BJ (cell line): ENCODE data around the gene NIPBL. TPM values are rescaled to one million over a fixed set of nuclear protein-coding genes. Genes with fewer than 3 reads are reported as not detected.

ENCODE experiments used
- CTCF ChIA-PET: fragments of 350-600 bp; formaldehyde crosslinking; extraction: SDS; loops from one replicate; lab custom pipeline; 2021; ENCODE audit warnings: antibody characterized with exemption, inconsistent platforms; lab: Yijun Ruan, JAX
- POLR2A ChIA-PET: fragments of 300-600 bp; sonication (Branson Sonifier 250); formaldehyde crosslinking; extraction: SDS; loops from one replicate; lab custom pipeline; 2021; ENCODE audit warnings: antibody characterized with exemption; lab: Charles Lee
- DNase-seq: peaks from one replicate; pipeline ENCODE4 v3.0.0-alpha.2; 2011; ENCODE audit warnings: low read depth
- H3K27me3 ChIP-seq: 2 replicates; pipeline ENCODE4 v1.6.0; 2011; ENCODE audit warnings: low read length; ENCODE audit not compliant: control insufficient read depth, insufficient read depth
- H3K36me3 ChIP-seq: 2 replicates; pipeline ENCODE4 v1.5.1; 2011; ENCODE audit warnings: low read length; ENCODE audit not compliant: control insufficient read depth, insufficient read depth
- H3K4me3 ChIP-seq: 2 replicates; pipeline ENCODE4 v1.5.1; 2011; ENCODE audit warnings: low read depth, mild to moderate bottlenecking, control low read depth, low read length
- CTCF ChIP-seq: IDR thresholded peaks from 2 replicates; pipeline ENCODE4 v1.5.1; 2011; ENCODE audit warnings: low read depth, mild to moderate bottlenecking, control low read depth, inconsistent platforms, low read length, moderate library complexity; ENCODE audit not compliant: insufficient read depth
- polyA plus RNA-seq: library from polyadenylated mRNA; depleted of rRNA; stranded (reverse); fragments of >200 nt; gene quantifications from 2 replicates; pipeline ENCODE4 v1.2.3, GENCODE V29; 2011

Gene NIPBL
- polyA plus RNA-seq, 1 experiment: 25.6 TPM

GRCh38 chr5:36934740-36935356, 58.3 kb downstream of the NIPBL start:
- no peaks in the 10 kb centered on the region for H3K36me3 ChIP-seq
- H3K4me3 ChIP-seq: no peak overlapping the region
- CTCF ChIA-PET: interaction anchor here (0.8 kb wide), 1 partner anchor 190 kb away, joined by 3 read pairs; no protein-coding TSS in a partner anchor
- POLR2A ChIA-PET: no interaction called here
- DNase-seq: no peak
- H3K27me3 ChIP-seq: no peaks in the 10 kb centered on the region
- TF ChIP-seq CTCF: no peak

DNA sequence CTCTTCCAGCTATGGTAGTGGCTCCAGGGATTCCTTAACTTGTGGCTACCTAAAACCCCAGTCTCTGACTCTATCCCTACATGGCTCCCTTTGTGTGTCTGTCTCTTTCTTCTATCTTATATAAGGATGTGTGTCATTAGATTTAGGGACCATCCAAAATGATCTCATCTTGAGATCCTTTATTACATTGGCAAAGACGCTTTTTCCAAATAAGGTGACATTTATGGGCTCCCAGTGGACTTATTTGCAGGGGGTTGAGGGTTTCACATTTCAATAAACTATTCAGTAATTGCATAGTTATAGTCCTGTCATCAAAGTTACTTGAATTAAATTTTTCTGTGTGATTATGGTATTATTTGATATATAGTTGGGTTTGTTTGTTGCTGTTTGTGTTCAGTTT, 59.2 kb downstream of the NIPBL start:
- DNase-seq: no peak
- Histone ChIP-seq H3K27me3 (no peaks in the 10 kb centered on the region), H3K36me3 (no peaks in the 10 kb centered on the region), H3K4me3 (no peak overlapping the region)
- CTCF ChIA-PET: no interaction called here
- POLR2A ChIA-PET: no interaction called here
- no peak for TF ChIP-seq CTCF

DNA sequence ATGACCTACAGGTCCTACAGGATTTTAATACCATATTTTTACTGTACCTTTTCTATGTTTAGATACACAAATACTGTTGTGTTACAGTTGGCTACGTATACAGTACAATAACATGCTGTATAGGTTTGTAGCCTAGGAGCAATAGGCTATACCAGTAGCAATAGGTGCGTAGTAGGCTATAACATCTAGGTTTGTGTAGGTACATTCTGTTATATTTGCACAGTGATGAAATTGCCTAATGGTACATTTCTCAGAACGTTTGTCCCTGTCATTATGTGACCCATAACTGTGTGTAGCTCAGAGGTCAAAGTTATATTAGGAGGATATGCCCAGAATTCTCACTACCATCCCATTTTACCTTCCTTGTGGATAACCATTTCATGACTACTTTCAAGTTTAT, 59.7 kb downstream of the NIPBL start:
- CTCF ChIA-PET: interaction anchor here (0.5 kb wide), 1 partner anchor 21 kb away, joined by 3 read pairs; no protein-coding TSS in a partner anchor
- H3K27me3 ChIP-seq: no peaks in the 10 kb centered on the region
- TF ChIP-seq CTCF: no peak
- no peak overlapping the region for H3K4me3 ChIP-seq
- H3K36me3 ChIP-seq: no peaks in the 10 kb centered on the region
- no peak for DNase-seq
- POLR2A ChIA-PET: no interaction called here

DNA sequence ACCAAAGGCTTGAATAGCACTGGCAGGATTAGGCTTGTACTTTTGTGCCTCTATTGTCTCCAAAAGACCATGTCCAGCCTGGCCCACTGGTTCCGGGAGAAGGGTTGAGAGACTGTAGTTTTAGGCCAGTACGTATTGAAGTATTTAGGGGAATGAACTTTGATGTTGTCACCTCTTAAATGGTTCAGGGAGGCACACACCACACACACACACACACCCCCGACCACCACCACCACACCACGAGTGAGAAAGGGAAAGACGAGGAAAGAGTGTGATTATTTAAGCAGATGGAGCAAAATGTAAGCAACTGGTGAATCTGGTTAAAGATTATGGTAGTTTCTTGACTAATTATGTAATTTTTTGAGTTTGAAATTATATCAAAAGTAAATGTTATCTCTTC, 61.6 kb downstream of the NIPBL start:
- Histone ChIP-seq H3K27me3 (no peaks in the 10 kb centered on the region), H3K4me3 (no peak overlapping the region), H3K36me3 (no peaks in the 10 kb centered on the region)
- POLR2A ChIA-PET: no interaction called here
- CTCF ChIA-PET: interaction anchor here (0.7 kb wide), 1 partner anchor 21 kb away, joined by 3 read pairs; no protein-coding TSS in a partner anchor
- TF ChIP-seq CTCF: no peak
- no peak for DNase-seq

DNA sequence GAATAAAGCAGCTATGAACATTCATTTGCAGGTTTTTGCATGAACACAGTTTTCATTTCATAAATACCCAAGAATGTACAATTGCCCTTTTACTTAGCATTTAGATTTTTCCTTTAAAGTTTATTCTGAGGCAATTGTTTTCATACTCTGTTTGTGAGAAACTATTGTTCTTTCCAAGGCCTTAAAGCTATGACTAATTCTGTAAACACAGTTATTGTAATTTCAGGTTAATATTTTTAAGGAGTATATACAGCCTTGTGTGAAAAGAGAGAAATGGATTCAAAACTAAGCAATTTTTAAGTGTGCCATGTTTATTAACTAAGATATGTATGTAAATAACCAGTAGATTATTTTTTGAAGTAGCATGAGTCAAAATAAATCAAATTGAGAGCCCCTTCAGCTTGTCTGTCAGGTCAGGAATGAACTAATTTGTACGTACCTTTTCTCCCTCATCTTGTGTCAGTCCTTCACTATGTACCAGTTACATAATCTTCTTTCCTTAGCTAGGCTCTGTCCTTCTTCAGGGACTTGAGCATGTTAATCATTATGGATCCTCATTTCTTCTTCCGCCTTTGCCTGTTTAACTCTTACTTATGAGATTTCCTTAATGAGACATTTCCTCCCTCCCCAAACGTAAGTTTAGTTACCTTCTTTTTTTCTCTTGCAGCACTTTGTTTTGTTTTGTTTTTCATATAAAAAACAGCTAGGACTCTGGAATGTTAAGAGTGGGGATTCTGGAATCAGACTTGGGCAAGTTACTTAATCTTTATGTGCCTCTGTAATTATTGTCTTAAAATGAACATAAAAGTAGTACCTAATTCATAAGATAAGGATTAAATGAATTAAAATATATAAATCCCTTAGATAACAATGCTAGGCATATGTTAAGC, 63.6 kb downstream of the NIPBL start:
- no peak overlapping the region for H3K4me3 ChIP-seq
- no peaks in the 10 kb centered on the region for H3K36me3 ChIP-seq
- no peaks in the 10 kb centered on the region for H3K27me3 ChIP-seq
- ChIA-PET CTCF (interaction anchor here (0.6 kb wide), 1 partner anchor 32 kb away, joined by 3 read pairs; no protein-coding TSS in a partner anchor), POLR2A (no interaction called here)
- TF ChIP-seq CTCF: no peak
- no peak for DNase-seq
